HG02884 (cell line): ENCODE measurements around the gene ARHGEF40.

Experiments used
- ATAC-seq: cut with Tn5 transposase; IDR thresholded peaks from one replicate; pipeline ENCODE4 v1.9.1; 2021; ENCODE audit warnings: mild to moderate bottlenecking, moderate library complexity; ENCODE audit not compliant: unreplicated experiment

Gene ARHGEF40

DNA sequence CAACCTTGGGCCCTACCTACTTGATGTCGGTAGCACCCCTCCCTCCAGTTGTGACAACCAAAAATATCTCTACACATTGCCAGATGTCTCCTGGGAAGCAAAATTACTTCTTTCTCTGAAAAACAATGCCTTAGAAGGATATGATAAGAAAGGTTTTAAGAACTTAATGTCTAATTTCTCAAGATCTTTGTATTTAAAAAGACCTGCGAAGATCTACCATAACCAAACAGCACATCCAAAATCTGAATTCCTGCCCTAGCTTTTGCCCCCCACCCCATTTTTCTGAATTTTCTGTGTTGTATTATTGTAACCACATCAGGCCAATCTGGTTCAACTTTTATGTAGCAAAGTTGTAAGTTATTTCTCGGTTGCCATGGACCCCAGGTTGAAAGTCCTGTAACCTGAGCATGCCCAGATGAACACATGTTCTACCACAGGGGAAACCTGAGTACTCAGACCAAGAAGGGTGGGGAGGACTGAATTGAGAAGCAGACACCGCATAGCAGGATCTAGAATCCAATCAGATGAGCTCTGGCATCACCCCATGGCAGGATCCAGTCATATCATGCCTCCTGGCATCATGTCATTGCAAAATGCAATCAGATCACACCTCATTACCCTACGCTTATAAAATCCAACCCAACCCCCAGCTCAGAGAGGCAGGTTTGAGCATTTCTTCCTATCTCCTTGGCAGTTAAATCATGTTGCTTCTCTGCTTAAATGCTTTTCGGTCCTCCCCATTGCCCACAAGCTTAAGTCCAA is 39.5 kb downstream of the ARHGEF40 start:
- no peak for ATAC-seq

DNA sequence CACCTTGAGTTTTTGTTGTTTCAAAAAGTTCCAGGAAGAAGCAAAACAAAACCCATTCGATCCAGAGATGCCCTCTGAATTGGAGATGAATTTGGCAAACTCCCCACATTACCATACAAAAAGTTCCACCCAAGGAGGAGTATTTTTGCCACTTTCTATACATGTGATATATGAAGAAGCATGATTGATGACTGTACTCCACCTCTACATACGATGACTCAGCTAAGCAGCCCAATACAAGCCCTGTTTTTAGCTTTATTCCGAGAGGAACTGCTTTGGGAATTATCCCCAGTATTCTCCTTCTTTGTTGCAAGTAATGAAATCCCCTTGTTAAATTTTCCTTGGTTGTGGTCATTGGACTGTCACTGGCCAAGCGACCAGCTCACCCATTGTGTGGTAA is 42.2 kb downstream of the ARHGEF40 start:
- ATAC-seq, result no peak

DNA sequence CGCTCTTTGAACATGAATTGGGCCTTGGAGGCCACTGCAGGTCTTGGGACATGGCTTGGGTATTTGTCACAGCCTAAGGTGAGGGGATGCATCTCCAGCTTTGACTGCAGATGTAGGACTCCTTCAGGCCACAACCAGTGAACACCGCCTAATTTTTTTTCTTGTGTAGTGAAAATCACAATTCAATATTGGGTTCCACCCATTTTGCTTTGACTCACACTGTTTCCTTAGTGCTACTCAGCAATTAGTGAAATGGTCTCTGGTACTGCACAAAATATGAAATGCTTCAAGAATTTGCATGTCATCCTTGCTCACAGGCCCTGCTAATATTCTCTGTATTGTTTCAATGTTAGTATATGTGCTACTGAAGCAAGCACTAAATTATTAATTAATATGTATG is 43.3 kb downstream of the ARHGEF40 start:
- no peak for ATAC-seq

DNA sequence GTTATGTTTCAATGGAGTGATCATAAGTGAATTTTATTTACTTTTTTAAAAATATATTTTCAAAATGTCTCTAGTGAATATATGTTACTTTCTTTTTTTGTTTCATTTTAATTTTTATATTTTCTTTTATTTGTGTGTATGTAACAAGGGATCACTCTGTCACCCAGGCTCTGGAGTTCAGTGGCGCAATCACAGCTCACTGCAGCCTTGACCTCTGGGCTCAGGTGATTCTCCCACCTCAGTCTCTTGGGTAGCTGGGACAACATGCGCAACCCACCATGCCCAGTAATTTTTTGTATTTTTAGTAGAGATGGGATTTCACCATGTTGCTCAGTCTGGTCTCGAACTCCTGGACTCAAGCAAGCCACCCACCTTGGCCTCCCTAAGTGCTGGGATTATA is 48.8 kb downstream of the ARHGEF40 start:
- ATAC-seq, result no peak

DNA sequence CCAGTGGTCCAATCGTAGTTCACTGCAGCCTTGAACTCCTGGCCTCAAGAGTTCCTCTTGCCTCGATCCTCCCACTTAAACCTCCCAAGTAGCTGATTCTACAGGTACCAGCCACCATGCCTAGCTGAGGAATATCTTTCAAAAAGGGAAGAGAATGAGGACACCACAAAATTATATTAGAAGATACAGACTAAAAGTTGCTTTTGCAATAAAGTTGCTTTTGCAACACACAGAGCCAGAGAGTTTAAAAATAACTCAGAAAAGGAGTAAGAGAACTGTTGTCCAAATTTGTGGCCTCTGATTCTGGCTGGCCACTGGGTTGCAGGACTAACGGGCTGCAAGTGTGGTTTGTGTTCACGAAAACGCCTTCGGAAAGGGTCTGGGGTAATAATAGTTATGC is 50.6 kb downstream of the ARHGEF40 start:
- ATAC-seq, result no peak

DNA sequence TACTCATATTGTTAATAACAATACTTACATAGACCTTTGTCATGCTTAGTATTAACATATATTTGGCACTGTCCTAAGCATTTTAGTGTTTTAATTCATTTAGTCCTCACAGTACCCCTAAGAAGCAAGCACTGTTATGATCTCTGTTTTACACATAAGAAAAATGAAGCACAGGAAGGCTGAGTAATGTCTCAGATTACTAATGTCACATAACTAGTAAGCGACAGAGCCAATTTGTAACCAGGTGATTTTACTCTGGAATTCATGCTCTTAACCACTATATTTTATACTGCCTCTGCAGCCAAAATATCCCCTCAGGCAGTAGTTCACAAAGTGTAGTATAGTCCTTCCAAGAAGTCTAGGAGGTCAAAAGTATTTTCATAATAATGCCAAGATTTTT is 51.0 kb downstream of the ARHGEF40 start:
- ATAC-seq, result no peak

DNA sequence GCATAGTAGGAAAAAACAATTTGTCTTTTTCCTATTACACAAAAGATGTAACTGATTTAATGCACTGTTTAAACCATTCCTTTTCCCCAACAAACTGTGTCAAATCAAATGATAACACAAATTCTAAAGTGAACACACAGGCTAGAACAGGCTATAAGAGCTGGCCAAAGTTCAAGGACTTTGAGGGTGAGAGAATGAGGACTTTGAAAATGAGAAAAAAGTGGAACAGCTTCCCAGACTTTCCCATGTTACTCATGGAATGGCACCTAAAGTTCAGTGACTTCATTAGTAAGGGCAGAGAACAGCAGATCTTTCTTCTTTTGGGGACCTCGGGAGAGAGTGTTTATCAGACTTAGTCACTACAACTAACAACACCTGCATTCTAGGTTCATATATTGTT is 53.3 kb downstream of the ARHGEF40 start:
- ATAC-seq, result no peak

DNA sequence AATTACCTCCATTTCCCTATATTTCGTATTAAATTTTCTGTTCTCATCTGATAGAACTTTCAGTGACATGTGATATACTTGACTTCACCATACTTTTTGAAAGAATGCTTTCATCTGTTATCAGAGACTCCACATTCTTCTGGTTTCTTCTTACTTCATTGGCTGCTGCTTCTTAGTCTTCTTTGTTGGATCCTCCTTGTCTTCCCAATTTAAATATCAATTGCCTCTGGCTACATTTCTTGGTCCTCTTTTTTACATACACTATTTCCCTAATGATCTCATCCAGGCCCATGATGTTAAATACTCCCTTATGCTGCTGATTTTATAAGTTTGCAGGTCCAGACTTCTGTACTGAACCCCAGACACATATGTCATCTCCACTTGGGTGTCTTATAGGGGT is 63.8 kb downstream of the ARHGEF40 start:
- no peak for ATAC-seq

DNA sequence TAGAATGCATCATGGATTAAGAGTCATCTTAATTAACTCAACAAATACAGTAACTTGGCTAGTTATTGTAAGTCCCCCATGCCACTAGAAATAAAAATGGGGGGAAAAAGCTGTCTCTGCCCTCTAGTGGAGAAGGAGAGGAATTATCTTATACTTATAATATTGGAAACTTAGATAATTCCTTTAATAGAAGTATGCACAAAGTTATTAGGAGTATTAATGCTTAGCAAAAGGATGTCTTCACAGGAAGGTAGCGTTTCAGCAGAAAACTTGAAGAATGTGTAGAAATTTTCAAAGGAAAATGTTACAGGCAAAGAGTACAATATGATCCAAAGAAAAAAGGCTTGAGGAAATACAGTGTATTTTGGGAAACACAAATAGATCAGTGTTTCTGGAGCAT is 65.9 kb downstream of the ARHGEF40 start:
- no peak for ATAC-seq
